Measurements from ENCODE around the gene ITLN1.
"Not testable (repeated sequence)": the region's sequence is repeated elsewhere in the genome, so short reads cannot be mapped to it uniquely, and the experiment has no call there.

The ITLN1 gene

GRCh38 chr1:160911441-160911840 is 26.5 kb upstream of the ITLN1 start:
- H3K4me3 ChIP-seq (ENCODE audit: control insufficient read depth, low read depth, low read length), result no peak overlapping the region
- TF ChIP-seq, protein P1, sequence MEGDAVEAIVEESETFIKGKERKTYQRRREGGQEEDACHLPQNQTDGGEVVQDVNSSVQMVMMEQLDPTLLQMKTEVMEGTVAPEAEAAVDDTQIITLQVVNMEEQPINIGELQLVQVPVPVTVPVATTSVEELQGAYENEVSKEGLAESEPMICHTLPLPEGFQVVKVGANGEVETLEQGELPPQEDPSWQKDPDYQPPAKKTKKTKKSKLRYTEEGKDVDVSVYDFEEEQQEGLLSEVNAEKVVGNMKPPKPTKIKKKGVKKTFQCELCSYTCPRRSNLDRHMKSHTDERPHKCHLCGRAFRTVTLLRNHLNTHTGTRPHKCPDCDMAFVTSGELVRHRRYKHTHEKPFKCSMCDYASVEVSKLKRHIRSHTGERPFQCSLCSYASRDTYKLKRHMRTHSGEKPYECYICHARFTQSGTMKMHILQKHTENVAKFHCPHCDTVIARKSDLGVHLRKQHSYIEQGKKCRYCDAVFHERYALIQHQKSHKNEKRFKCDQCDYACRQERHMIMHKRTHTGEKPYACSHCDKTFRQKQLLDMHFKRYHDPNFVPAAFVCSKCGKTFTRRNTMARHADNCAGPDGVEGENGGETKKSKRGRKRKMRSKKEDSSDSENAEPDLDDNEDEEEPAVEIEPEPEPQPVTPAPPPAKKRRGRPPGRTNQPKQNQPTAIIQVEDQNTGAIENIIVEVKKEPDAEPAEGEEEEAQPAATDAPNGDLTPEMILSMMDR (conservative IDR thresholded peaks at IDR 0.05; ENCODE audit: control insufficient read depth, insufficient read depth, low read depth, low read length), result no peak
- DNase-seq (ENCODE audit: low read depth), result no peak

DNA sequence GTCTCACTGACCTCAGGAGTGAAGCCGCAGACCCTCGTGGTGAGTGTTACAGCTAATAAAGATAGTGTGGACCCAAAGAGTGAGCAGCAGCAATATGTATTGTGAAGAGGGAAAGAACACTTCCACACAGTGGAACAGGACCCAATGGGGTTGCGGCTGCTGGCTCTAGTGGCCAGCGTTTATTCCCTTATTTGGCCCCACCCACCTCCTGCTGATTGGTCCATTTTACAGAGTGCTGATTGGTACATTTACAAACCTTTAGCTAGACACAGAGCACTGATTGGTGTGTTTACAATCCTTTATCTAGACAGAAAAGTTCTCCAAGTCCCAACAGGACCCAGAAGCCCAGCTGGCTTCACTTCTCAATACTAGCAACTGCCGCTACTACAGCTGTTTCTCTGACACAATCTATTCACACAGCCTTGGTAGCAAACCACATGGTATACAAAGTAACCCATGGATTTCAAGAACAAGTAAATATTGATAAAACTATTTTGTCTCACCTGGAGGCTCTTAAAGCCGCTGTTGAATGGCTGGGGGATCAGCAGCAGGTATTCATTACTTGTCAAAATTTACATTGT is 25.3 kb upstream of the ITLN1 start:
- no peak for DNase-seq (ENCODE audit: low read depth)
- TF ChIP-seq, protein P1 (conservative IDR thresholded peaks at IDR 0.05; ENCODE audit: control insufficient read depth, insufficient read depth, low read depth, low read length), result no peak
- no peak overlapping the region for H3K4me3 ChIP-seq (ENCODE audit: control insufficient read depth, low read depth, low read length)

GRCh38 chr1:160907976-160908375 is 23.0 kb upstream of the ITLN1 start:
- no peak overlapping the region for H3K4me3 ChIP-seq (ENCODE audit: control insufficient read depth, low read depth, low read length)
- no peak for DNase-seq (ENCODE audit: low read depth)
- TF ChIP-seq, protein P1 (conservative IDR thresholded peaks at IDR 0.05; ENCODE audit: control insufficient read depth, insufficient read depth, low read depth, low read length), result no peak

GRCh38 chr1:160905617-160905989 is 20.6 kb upstream of the ITLN1 start:
- TF ChIP-seq, protein P1 (conservative IDR thresholded peaks at IDR 0.05; ENCODE audit: control insufficient read depth, insufficient read depth, low read depth, low read length), result no peak
- H3K4me3 ChIP-seq (ENCODE audit: control insufficient read depth, low read depth, low read length), result no peak overlapping the region
- DNase-seq (ENCODE audit: low read depth), result no peak

DNA sequence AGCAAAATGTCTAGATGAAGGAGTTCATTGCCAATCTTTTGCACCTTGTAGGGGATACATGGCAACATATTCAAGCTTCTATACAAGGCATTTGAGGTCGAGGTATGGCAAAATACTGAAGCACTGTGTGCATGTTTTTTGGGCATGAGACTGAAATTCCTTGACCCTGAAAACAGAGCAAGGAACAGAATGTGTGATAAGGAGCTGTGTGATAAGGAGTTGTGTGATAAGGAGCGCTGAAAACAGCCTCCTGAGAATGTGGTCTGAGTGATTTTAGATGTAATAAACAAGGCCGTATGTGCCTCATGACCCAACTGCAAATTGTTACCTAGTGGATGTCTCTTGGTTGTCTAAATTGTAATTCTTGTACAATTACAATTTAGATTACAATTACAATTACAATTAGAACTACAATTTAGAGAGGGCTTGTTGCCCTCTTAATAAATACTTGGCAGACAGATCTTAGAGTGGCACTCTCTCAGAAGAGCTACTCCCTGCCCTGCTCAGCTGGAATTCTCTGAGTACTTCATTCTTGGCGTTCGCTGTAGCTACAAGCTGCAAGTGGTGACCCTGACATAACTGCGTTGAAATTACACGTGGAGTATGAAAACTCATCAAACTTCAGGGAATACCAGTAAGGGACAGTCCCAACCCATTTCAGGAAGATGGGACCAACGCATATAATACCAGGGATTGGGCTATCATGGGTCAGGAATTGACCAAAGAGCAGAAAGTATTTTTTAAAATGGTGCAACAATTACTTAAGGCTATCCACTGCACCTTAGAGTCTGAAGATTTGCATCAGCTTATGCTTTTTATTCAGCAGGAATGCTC is 20.0 kb upstream of the ITLN1 start:
- TF ChIP-seq, protein P1 (conservative IDR thresholded peaks at IDR 0.05; ENCODE audit: control insufficient read depth, insufficient read depth, low read depth, low read length), result no peak
- no peak for DNase-seq (ENCODE audit: low read depth)
- no peak overlapping the region for H3K4me3 ChIP-seq (ENCODE audit: control insufficient read depth, low read depth, low read length)

DNA sequence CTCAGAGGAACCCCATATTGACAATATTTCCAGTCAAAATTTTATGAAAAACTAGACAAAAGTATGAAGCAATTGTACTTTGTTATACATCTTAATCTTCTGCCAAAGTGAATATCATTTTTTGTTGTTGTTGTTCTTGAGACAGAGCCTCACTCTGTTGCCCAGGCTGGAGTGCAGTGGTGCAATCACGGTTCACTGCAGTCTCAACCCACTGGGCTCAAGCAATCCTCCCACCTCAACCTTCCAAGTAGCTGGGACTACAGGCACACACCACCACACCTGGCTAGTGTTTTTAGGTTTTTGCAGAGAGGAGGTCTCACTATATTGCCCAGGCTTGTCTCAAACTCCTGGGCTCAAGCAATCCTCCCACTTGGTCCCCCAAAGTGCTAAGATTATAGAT is 17.3 kb upstream of the ITLN1 start:
- DNase-seq (ENCODE audit: low read depth); H3K4me3 ChIP-seq (ENCODE audit: control insufficient read depth, low read depth, low read length): not testable (repeated sequence)

DNA sequence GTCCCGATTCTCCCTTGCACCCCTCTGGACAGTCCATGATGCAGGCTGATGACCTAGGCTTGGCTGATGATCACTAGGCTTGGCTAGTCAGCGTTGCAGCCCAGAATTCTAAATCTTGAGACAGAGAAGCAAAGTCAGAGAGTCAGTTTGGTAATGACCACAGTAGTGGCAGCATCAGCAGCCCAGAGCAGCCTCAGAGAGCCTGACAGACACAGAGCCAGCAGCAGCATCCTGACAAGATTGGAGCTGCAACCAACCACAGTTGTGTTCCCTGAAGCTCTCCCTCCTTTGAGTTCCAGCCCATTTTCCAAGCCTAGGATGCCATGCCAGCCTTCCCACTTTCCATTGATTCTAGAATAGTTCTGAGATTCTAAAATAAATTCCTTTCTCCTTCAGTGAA is 16.8 kb upstream of the ITLN1 start:
- TF ChIP-seq, protein P1 (conservative IDR thresholded peaks at IDR 0.05; ENCODE audit: control insufficient read depth, insufficient read depth, low read depth, low read length), result no peak
- H3K4me3 ChIP-seq (ENCODE audit: control insufficient read depth, low read depth, low read length), result no peak overlapping the region
- no peak for DNase-seq (ENCODE audit: low read depth)

GRCh38 chr1:160900683-160901082 is 15.7 kb upstream of the ITLN1 start:
- H3K4me3 ChIP-seq (ENCODE audit: control insufficient read depth, low read depth, low read length); DNase-seq (ENCODE audit: low read depth): not testable (repeated sequence)

DNA sequence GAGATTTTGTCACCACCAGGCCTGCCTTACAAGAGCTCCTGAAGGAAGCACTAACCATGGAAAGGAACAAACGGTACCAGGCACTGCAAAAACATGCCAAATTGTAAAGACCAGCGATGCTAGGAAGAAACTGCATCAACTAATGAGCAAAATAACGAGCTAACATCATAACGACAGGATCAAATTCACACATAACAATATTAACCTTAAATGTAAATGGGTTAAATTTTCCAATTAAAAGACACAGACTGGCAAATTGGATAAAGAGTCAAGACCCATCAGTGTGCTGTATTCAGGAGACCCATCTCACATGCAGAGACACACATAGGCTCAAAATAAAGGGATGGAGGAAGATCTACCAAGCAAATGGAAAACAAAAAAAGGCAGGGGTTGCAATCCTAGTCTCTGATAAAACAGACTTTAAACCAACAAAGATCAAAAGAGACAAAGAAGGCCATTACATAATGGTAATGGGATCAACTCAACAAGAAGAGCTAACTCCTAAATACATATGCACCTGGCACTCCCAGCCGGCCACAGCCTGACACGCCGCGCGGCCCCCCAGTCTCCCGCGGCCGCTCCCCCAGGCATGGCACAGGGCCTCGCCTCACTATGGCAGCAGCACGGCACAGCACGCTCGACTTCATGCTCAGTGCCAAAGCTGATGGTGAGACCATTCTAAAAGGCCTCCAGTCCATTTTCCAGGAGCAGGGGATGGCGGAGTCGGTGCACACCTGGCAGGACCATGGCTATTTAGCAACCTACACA is 9.6 kb upstream of the ITLN1 start:
- H3K4me3 ChIP-seq (ENCODE audit: control insufficient read depth, low read depth, low read length), result not testable (repeated sequence)

More for the DNA sequence above, 9.6 kb upstream of the ITLN1 start:
- not testable (repeated sequence) for DNase-seq (ENCODE audit: low read depth)

All from fibroblast of mammary gland (primary cell).